Measurements from ENCODE around the gene ACYP2. TPM values are rescaled to one million over a fixed set of nuclear protein-coding genes. Genes with fewer than 3 reads are reported as not detected.
"Not testable (repeated sequence)": the region's sequence is repeated elsewhere in the genome, so short reads cannot be mapped to it uniquely, and the experiment has no call there.

Gene ACYP2
- total RNA-seq (100 to 1,000 TPM in 1 of 9 donors, 10 to 100 TPM in 8; 36.9 to 101 (median 46.5) TPM), polyA plus RNA-seq (10 to 100 TPM; 49.3 to 72.1 (median 60.2) TPM)
- long read RNA-seq, donor 1, partial matches to known transcripts = 0 of 37 reads
- long read RNA-seq, donor 1, other reads (novel, unspliced or antisense) = 36 of 37 reads
- long read RNA-seq, donor 2, partial matches to known transcripts = 0 of 36 reads
- long read RNA-seq, donor 2, other reads (novel, unspliced or antisense) = 36 of 36 reads
- long read RNA-seq, donor 3, partial matches to known transcripts = 0 of 24 reads
- long read RNA-seq, donor 3, other reads (novel, unspliced or antisense) = 23 of 24 reads
- long read RNA-seq, donor 4, partial matches to known transcripts = 0 of 6 reads
- long read RNA-seq, donor 4, other reads (novel, unspliced or antisense) = 6 of 6 reads
- long read RNA-seq, donor 5, partial matches to known transcripts = 5 of 15 reads
- long read RNA-seq, donor 5, other reads (novel, unspliced or antisense) = 8 of 15 reads
- long read RNA-seq, donor 6, partial matches to known transcripts = 2 of 5 reads
- long read RNA-seq, donor 6, other reads (novel, unspliced or antisense) = 3 of 5 reads
- long read RNA-seq, donor 7, partial matches to known transcripts = 0 of 23 reads
- long read RNA-seq, donor 7, other reads (novel, unspliced or antisense) = 23 of 23 reads
- long read RNA-seq, donor 8, partial matches to known transcripts = 6 of 46 reads
- long read RNA-seq, donor 8, other reads (novel, unspliced or antisense) = 40 of 46 reads
- long read RNA-seq, donor 9, partial matches to known transcripts = 12 of 54 reads
- long read RNA-seq, donor 9, other reads (novel, unspliced or antisense) = 42 of 54 reads
- long read RNA-seq, donor 10, partial matches to known transcripts = 0 of 6 reads
- long read RNA-seq, donor 10, other reads (novel, unspliced or antisense) = 6 of 6 reads

- Histone ChIP-seq H3K27me3 (no peaks in the 10 kb centered on the region), H3K9me3 (replicated peaks in 1 of 3) (no peaks in the 10 kb centered on the region), H3K36me3 (replicated peaks in 1 of 2) (no peaks in the 10 kb centered on the region), H3K4me3 (peak within 1 kb of the TSS; percentile 17 to 87 (median 58)), H3K4me1 (replicated peaks in 1 of 2) (peaks cover 0 to 15% of the 10 kb centered on the region in 2 donors), H3K27ac (peak within 1 kb of the TSS; percentile 95 to 100 (median 97))
- peak; percentile 95 to 98 (median 97) for DNase-seq
- TF ChIP-seq CTCF (IDR thresholded peaks at IDR 0.05) (peak in 3 of 6 experiments; percentile 20 to 37 (median 25)), POLR2A (IDR thresholded peaks at IDR 0.05) (peak; percentile 83 to 93)
- WGBS, 4 donors = 0 to 1% (median 0%) methylated on average over 34 to 57 of the region's 57 CpGs
- intact Hi-C loops (cut with DNase I) = no loop called here
These were observed at the start of gene ACYP2 for GRCh38 chr2:54115284-54116137. Gene ACYP2 (plus strand): TSS chr2:54115615.

- intact Hi-C loops (cut with DNase I) = no loop called here
- TF ChIP-seq CTCF (IDR thresholded peaks at IDR 0.05) = no peak
- no peak for TF ChIP-seq POLR2A (IDR thresholded peaks at IDR 0.05)
- H3K36me3 ChIP-seq (replicated peaks in 1 of 2) = no peaks in the 10 kb centered on the region
- no peaks in the 10 kb centered on the region for H3K4me1 ChIP-seq (replicated peaks in 1 of 2)
- no peaks in the 10 kb centered on the region for H3K9me3 ChIP-seq (replicated peaks in 1 of 3)
- H3K27ac ChIP-seq = no peak overlapping the region
- no peak overlapping the region for H3K4me3 ChIP-seq
- WGBS, 4 donors = 91 to 95% (median 94%) methylated on average over 6 of the region's 6 CpGs
- no peaks in the 10 kb centered on the region for H3K27me3 ChIP-seq
- DNase-seq = no peak
These were observed 49.5 kb upstream of the ACYP2 start for GRCh38 chr2:54065891-54066290.

GRCh38 chr2:54067851-54068375, 47.5 kb upstream of the ACYP2 start:
- no peak for DNase-seq
- Histone ChIP-seq H3K4me1 (replicated peaks in 1 of 2) (no peaks in the 10 kb centered on the region), H3K9me3 (replicated peaks in 1 of 3) (no peaks in the 10 kb centered on the region), H3K36me3 (replicated peaks in 1 of 2) (no peaks in the 10 kb centered on the region), H3K4me3 (no peak overlapping the region), H3K27ac (no peak overlapping the region), H3K27me3 (no peaks in the 10 kb centered on the region)
- WGBS, 4 donors = 82 to 95% (median 89%) methylated on average over 5 of the region's 5 CpGs
- TF ChIP-seq POLR2A (IDR thresholded peaks at IDR 0.05) (no peak), CTCF (IDR thresholded peaks at IDR 0.05) (no peak)
- intact Hi-C loops (cut with DNase I) = no loop called here

GRCh38 chr2:54072483-54072882, 42.9 kb upstream of the ACYP2 start:
- H3K4me3 ChIP-seq; H3K4me1 ChIP-seq (replicated peaks in 1 of 2); DNase-seq; H3K9me3 ChIP-seq (replicated peaks in 1 of 3); H3K27me3 ChIP-seq; H3K36me3 ChIP-seq (replicated peaks in 1 of 2); intact Hi-C loops (cut with DNase I); H3K27ac ChIP-seq: not testable (repeated sequence)
- WGBS, 4 donors = 71 to 88% (median 81%) methylated on average over 2 of the region's 2 CpGs
